GM21390 (cell line): Measurements from ENCODE around the gene CDC34.

Source experiments
- ATAC-seq: cut with Tn5 transposase; IDR thresholded peaks from one replicate; pipeline ENCODE4 v1.9.1; 2021; ENCODE audit not compliant: unreplicated experiment

Gene CDC34

DNA sequence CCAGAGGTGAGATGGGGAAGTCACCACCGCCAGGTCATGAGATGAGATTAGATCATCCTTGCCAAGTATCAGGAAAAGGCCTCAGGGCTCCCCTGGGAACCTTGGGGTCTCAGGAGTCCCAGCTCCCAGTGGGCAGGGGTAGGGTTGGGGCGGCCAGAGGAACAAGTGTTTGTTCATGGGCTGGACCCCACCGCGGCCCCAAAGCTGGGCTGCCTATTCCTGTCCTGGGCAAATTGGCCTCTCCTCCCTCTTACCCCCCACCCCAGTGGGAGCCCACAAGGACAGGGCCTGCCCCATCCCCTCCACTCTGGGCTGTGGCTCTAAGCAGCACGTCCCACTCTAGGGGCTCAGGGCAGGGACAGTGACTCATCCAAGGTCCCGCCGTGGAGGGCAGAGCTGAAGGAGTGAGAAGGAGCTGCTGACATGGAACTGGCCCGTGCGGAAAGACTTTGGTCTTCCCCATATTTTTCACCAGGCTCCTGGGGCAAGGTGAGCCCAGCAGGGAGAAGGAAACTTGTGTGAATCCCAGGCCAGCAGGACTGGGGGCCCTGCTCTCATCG is 54.1 kb downstream of the CDC34 start:
- no peak for ATAC-seq

- ATAC-seq = no peak
These were observed 56.7 kb downstream of the CDC34 start for GRCh38 chr19:588093-588740.

- ATAC-seq = no peak
These were observed 57.5 kb downstream of the CDC34 start for GRCh38 chr19:588741-589692.

GRCh38 chr19:589693-590395 is 58.3 kb downstream of the CDC34 start, which contains the start of gene HCN2:
TSS of gene HCN2 (plus strand) at chr19:589881. CDS start at chr19:589946, 65 bp downstream.
- ATAC-seq = no peak

DNA sequence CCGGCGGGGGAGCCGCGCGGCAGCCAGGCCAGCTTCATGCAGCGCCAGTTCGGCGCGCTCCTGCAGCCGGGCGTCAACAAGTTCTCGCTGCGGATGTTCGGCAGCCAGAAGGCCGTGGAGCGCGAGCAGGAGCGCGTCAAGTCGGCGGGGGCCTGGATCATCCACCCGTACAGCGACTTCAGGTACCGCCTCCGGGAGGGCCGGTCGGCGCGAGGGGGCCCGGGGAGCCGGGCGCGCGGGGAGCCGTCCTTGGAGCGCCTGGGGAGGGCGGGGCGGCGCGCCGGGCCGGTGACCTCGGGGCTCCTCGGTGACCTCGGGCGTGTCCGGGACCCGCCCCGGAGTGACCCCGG is 58.8 kb downstream of the CDC34 start:
- ATAC-seq = no peak

DNA sequence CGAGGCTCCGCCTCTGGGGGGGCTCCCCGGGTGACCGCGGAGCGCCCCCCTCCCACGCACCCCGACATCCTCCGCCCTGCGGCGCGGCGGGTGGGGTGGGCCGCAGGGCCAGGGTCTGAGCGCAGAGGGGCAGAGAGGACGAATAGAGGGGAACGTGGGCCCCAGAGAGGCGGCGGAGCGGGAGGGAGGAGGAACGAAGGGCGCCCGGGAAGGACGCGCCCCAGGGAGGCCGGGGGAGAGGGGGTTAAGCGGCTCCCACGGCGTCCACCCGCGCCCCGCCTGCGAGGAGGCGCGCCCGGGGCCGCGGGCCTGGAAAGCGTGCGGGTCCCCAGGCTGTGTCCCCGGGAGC is 59.2 kb downstream of the CDC34 start:
- ATAC-seq = no peak

DNA sequence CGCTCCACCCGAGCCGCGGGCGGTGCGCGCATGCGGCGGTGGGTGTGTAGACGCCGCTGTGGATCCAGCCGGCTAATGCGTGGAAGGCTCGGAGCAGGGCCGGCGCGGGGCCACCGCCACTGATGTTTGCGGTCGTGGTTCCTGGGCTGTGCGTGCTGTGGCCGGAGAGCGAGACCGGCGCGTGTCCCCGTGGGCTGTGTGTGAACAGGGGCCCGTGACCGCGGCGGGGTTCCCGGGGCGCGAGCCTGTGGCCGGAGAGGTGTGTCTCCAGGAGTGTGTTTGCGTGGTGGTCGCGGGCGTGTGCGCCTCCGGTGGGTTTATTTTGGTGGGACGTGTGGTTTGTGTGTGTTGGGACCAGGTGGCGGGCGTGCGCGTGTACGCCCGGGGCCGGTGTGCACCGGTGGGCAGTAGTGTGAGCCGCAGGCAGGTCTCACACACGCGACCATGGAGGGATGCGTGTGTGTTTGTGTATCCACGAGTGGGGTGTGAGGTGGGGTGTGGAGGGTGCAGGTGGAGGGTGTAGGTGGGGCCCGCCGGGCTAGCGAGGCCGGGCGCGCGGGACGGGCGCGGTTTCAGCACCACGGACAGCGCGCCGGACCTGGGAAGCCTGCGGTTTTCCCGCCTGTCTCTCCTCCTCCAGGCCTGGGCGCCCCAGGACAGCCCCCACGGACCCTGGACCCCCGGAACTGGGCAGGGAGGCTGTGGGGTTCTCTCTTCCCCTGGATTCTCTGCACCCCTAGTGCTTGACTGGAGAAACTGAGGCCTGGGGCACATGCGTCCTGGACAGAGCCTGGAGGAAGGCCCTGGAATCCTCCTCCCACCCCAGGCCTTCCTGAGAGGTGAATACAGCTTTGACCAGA is 59.8 kb downstream of the CDC34 start:
- no peak for ATAC-seq
